HG02763 (cell line): ENCODE results near the gene SPATS2.

ENCODE experiments used
- ATAC-seq: cut with Tn5 transposase; IDR thresholded peaks from one replicate; pipeline ENCODE4 v1.9.1; 2021; ENCODE audit warnings: mild to moderate bottlenecking, moderate library complexity; ENCODE audit not compliant: unreplicated experiment

The SPATS2 gene

DNA sequence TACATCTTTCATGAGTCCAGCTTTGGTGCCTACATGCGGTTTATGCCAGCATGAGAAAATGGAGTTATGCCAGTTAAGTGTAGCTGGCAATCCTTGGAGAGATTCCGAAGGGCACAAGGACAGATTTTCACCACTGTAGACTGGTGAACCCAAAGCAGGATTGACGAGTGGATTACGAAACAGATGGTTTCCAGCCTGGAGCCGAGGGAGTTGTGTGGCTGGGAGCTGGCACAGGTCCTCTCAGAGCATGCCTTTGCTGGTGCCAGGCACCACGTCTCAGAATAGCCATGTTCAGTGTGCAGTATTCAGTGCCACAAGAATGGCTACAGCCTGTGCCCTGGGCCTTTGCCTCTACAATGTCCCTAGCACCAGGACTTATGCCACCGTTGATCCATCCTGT lies 184.8 kb downstream of the SPATS2 start:
- ATAC-seq, result no peak

DNA sequence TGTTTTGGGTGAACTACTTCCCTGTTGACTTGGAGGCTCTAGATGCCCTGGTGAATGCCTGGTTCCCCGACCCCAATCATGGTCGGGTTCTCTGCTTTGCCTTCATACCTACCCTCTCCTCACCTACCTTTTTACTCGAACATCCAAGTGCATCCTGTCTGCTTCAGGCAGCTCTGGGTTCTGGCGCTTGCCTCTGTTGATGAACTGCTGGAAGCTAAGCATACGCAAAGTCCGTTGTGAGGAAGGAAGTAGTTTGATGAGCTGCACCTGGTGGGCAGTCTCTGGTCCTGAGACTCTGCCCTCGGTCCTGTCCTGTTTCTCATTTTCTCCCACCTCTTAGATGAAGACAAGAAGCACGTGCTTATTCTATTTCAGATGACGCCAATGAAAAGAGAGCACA lies 185.2 kb downstream of the SPATS2 start:
- ATAC-seq, result no peak

DNA sequence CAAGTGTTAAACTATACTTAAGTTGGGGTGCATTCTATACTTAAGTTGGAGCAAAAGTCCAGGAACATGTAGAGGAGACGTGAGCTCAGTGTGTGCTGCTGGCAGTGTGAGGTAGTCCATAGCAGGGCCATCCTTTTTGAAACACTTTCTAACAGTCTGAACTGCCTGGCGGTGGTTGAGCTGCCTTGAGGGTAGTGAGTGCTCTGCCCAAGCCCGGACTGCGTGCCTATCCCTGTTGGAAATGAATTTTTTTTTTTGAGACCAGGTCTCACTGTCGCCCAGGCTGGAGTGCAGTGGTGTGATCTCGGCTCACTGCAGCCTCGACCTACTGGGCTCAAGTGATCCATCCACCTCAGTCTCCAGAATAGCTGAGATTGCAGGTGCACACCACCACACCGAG lies 185.6 kb downstream of the SPATS2 start:
- no peak for ATAC-seq

DNA sequence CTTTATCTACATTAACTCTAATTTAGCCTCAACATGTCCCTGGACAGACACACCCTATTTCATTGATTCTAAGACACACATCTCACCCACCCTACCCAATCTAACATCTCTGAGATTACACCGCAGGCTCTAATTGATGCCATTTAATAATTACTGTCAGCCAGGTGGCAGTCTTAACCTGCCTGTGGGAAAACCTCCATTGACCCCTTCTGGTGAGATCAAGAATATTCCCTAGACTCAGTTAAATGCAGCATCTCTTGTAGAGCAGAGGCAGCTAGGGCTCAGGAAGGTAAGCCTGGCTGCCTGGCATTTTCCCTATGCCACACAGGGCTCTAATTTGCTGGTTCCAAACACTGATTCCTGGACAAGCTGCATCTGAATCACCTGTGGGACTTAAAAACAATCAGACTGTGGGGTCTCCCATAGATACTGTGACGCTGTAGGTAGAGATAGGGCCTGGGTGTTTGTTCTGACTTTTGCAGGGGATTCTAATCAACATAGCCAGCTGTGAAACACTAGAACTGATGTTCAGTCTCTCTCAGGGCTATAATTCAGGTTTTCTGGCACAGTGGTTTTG lies 186.3 kb downstream of the SPATS2 start:
- ATAC-seq, result no peak

DNA sequence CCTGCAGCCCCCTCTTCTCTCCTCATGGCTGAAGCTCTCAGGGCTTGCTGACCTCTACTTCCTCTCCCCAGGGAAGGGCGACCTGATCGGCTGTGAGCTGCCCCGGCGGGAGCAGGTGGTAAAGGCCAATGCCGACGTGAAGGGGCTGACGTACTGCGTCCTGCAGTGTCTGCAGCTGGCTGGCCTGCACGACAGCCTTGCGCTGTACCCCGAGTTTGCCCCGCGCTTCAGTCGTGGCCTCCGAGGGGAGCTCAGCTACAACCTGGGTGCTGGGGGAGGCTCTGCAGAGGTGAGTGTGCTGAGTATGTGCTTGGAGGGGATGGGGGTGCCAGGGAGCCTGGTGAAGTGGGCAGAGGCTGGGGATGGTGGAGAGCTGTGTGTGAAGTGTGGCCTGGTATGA lies 187.0 kb downstream of the SPATS2 start:
- ATAC-seq, result no peak

DNA sequence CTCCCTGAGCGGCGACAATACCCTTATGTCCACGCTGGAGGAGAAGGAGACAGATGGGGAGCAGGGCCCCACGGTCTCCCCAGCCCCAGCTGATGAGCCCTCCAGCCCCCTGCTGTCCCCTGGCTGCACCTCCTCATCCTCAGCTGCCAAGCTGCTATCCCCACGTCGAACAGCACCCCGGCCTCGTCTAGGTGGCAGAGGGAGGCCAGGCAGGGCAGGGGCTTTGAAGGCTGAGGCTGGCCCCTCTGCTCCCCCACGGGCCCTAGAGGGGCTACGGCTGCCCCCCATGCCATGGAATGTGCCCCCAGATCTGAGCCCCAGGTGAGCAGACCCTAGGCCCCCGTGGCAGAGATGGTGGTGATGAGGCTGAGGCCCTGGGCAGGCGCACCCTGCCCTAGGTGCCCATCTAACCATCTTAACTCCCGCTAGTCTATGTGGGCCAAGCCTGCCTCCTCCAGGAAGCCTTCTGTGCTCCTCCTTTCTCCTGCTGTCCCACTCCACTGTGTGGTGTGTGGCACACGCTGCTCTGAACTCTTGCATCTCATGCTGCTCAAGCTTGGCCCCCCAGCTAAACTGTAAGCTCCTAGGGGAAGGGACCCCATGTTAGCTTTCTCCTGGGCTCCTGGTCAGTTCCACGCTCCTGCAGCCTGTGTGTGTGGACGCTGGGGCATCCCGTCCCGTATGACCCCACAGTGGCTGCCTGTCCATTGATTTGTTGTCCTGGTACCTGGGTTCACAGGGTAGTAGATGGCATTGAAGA lies 188.5 kb downstream of the SPATS2 start:
- ATAC-seq, result no peak

DNA sequence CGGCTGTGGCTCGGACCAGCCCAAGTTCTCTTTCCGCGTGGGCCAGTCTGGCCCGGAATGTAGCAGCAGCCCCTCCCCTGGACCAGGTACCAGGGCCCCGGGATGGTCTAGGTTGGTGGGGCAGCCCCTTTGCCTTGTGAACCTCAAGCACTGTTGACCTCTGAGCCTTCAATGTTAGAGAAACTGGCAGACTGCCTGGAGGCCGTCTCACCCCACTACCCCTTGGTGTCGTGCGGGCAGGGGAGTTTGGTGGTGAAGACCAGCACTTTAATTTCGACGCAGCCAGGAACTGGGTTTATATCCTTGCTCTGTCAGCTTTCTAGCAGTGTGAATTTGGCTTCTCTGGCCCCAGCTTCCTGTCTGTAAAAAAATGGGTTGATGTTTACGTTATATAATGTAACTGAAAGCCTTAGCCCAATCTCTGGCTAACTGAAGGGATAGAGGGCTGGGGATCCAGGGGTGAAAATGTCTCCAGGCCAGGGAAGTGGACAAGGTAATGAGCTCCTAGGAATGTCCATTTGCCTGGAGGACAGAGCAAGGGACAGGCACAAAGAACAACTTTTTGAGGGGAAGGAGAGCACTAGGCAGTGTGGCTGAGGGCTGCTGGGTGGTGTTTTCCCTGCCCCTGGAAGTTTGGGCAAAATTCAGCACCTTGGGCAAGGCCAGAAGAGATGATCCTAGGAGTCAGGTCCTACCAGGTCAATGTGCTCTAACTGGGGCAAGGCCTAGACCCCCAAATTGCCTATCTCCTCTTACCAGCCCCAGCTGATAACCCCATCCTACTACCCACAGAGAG lies 189.3 kb downstream of the SPATS2 start:
- no peak for ATAC-seq

DNA sequence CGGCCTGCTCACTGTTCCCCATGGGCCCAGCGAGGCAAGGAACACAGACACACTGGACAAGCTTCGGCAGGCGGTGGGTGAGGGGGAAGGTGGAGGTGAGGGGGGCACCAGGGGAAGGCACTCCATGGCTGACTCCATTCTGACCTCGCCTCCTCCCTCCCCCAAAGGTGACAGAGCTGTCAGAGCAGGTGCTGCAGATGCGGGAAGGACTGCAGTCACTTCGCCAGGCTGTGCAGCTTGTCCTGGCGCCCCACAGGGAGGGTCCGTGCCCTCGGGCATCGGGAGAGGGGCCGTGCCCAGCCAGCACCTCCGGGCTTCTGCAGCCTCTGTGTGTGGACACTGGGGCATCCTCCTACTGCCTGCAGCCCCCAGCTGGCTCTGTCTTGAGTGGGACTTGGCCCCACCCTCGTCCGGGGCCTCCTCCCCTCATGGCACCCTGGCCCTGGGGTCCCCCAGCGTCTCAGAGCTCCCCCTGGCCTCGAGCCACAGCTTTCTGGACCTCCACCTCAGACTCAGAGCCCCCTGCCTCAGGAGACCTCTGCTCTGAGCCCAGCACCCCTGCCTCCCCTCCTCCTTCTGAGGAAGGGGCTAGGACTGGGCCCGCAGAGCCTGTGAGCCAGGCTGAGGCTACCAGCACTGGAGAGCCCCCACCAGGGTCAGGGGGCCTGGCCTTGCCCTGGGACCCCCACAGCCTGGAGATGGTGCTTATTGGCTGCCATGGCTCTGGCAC lies 190.1 kb downstream of the SPATS2 start:
- ATAC-seq, result no peak

DNA sequence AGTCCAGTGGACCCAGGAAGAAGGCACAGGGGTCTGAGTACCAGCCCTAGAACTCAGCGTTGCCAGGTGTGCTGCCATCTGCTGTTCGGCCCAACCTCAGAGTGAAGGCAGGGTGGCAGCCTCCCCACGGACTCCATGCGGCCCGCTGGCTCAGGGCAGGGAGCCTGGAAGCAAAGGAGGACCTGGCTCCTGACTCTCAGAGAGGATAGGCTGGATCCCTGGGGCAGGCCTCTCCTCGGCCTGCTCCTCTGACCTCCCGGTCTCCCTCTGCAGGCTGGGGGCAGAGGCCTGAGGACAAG lies 190.6 kb downstream of the SPATS2 start:
- ATAC-seq, result no peak

DNA sequence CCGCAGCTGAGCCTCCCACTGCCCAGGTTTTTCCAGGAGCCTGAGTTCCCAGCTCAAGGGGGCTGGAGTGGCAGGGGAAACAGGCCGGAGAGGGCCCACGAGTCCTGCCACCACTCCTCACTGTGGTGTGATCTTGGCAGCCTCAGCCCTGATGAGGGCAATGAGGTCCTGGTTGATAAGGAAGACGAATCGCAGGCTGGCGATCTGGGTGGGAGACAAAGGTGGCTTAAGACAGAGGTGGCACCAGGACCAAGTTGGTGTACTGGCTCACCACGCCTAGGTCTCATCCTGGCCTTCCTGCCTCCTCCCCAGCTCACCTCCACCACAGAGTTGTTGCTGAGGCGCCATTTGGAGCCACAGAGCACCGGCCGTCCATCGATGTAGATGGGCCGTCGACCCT lies 191.3 kb downstream of the SPATS2 start:
- ATAC-seq, result no peak

DNA sequence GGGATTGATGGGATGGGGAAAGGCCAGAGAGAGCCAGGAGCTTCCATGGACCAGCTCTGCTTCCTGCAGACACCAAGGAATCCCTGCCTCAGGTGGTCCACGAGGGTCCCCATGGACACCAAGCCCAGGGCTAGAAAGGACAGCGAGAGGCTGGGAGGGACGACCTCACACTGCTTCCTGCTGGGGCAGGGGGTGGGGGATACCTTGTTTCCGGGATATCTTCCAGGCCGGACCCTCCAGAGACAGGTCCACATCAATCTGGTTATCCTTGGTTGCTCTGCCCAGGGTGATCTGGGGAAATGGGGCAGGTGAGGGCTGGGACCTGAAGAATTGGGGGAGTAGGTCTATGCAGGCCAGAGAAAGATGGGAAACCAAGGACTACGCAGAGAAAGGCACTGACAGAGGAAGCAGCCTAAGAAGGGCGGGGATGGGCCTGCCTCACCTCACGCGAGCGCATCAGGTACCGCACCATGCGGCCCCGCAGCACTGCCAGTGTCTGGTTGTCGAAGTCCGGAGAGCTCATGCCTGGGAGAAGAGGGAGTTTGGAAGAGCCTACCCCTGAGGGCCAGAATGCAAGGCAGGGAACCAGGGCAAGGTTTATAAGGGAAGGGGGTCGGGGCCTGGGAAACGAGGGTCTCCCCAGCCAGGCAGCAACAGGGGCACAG lies 191.9 kb downstream of the SPATS2 start:
- ATAC-seq, result no peak

DNA sequence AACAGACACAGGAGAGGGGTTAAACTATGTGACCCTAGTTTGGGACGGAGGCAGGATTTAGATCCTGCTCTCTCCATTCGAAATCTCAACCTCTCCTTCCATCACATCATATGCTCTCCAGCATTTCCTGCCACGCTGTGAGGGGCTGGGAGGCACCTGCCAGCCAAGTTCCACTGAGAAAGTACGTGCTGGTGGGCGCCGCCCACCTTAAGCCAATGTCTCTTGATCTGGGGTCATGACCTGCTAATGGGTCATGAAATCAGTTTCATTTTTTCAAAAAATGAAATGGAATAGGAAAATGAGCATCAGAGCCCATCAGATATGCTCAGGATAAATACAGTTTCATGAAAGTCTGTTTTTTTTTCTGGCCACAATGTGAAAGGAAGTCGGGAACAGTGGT lies 193.4 kb downstream of the SPATS2 start:
- ATAC-seq, result no peak

DNA sequence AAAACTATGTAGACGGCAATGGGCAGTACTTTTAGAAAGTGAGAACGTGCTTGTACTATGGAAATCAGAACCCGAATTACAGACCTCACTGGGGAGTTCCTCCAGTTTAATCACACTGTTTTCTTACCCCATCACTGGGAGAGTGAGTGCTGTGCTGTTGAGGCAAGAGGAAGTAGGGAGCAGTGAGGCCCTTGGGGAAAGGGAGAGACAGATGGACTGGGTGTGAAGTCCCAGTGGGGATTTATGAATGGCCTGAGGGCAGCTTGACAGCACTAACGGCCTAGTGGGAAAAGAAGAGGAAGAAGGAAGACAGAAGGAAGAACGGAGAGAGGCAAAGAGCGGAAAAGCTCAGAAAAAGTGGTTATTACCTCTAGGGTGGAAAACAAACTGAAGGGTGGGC lies 195.0 kb downstream of the SPATS2 start:
- ATAC-seq, result no peak

DNA sequence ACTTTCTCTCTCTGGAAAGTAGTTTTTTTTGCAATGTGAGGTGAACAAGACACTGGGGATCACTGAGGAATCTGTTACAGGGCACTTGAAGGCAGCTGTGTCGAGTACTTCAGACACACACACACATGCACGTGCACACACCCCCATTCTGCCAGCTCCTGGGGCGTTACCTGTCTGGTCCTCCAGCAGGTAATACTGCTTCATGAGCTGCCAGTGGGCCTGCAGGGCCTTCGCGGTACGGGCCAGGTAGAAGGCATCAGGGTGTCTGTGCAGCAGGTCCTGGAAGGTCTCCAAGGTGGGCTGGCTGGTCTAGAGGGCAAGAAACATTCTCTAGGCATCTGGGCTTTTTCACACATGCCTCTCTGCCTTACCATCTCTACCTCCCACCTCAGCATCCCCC lies 195.6 kb downstream of the SPATS2 start:
- no peak for ATAC-seq

DNA sequence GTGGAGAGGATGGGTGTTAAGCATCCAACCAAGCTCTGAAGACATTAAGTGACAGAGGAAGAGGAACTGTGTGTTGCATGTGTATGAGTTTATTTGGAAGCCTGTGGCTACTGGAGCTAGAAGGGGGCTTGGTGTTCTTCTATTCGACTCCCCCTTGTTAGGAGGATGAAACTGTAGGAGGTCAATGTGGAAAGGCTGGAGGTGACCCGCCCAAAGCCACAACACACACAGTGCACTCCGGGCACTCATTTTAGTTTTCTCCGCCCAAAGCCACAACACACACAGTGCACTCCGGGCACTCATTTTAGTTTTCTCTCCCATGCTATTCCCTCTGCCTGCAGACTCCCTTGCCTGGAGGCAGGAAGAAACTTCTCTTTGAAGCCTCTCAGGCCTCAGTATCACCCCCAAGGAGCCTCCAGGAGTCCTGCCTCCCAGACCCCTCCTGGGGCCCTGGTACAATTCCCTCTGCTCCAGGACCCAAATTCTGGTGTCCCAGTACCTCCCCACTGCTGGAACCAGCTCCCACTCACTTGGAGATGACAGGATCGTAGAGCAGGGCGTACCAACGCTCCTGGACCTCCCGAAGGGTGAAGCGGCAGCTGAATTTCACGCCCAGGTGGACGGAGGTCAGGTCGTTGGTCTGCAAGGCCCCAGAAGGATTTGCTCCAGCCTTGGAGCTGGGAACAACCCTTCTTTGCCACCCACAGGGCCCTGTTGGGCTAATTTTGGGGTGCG lies 196.9 kb downstream of the SPATS2 start:
- no peak for ATAC-seq

DNA sequence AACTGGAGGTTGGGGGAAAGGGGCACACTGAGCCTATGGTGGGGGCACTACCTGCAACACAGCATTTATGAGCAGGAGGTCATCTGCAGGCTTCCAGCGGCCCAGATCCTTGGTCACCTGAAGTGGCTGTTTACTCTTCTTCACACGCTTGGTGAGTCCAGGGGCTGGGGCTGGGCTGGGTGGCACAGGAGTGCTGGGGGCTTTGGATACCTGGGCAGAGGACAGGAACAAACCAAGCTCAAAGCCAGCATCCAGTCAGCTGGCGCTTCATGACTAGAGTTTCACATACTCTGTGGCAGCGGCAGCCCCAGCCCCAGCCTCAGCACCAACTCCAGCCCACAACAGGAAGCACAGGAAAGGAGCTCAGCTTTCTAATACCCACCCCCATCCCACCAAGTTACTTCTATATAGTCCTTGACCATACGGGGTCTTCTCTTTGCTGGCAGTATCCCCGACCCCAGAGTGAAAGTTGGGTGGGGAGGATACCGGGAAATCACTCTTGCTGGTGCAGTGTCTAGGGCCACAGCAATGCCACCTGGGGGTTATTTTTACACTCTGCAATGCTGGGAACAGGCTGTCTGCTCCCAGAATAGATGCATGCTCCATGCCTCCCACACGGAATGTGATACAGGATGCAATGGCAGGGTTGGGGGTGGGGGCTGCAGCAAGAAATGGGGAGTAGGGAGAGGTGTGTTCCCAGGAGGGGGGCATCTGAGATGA lies 197.6 kb downstream of the SPATS2 start:
- ATAC-seq, result no peak

DNA sequence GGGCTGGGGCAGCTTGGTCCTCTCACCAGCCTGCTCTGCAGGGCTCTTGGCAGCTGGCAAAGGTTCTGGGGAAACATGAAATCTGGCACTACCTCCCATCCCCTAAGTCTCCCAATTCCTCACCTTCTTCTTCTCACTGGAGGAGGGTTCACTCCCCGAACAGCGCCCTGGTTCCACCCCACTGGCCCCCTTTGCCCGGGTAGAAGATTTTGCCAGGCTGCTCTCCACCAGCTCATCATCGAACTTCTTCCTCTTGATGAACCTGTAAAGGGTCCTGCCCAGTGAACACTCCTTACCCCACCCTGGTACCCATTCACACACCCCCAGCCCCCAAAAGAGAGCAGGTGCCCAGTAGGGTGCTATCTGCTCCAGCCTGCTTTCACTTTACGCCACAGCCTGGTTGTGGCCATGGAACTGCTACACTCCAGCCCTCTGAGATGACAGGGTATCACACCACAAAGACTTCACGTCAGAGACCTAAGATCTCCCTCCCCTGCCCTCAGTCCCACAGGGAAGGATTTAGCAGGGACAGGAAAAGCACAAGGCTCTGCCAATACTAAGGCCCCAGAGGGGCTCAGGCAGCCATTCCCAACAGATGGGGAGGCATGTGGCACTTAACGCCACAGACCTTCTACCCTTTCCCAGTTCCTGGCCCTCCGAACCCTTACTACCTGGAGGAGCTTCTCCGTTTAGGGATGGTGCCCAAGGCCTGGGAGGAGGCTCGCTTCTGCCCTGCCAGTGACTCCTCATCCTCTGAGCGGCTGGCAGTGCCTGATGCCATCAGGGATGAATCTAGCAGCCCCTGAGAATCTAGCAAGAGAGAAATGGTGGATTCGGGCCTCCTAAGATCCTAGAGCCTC lies 198.4 kb downstream of the SPATS2 start:
- no peak for ATAC-seq

DNA sequence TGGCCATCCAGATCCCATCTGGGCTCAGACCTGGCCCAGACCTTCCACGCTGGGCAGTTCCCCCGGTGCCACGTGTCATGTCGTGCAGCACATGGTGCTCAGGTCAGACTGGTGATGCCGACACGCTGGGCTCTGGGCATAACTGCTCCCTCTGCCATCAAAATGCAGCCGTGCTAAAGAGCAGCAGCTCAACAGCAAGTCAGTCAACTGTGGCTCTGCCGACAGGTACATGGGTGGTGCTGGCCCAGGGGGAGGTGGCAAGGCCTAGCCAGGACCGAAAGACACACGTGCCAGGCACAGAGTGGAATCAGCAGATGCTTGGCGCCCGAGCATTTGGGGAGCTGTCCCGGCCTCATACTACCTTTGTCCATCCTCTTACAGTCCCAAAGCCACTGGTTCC lies 199.1 kb downstream of the SPATS2 start:
- no peak for ATAC-seq

DNA sequence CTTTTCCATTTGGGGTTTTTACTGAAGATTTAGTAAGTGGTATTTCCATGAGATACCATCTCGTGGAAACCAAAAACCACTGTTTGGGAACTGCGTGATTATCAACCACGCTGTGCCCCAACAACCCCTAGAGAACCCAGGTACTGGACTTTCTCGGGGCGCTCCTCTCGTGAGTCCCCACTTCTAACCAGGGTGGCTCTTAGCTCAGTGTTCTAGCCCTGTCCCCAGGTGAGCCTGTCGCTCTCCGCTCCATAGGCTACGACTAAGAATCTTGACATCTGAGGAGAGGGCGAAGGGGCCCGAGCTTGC lies 200.0 kb downstream of the SPATS2 start:
- no peak for ATAC-seq
